Measurements from ENCODE around the gene DIS3L2. TPM values are rescaled to one million over a fixed set of nuclear protein-coding genes. Genes with fewer than 3 reads are reported as not detected.
A peak's percentile ranks its signal among the peaks of the same experiment; 100 is the strongest.

The DIS3L2 gene
- total RNA-seq, 1 experiment from 2014 or later, result 28.5 TPM

DNA sequence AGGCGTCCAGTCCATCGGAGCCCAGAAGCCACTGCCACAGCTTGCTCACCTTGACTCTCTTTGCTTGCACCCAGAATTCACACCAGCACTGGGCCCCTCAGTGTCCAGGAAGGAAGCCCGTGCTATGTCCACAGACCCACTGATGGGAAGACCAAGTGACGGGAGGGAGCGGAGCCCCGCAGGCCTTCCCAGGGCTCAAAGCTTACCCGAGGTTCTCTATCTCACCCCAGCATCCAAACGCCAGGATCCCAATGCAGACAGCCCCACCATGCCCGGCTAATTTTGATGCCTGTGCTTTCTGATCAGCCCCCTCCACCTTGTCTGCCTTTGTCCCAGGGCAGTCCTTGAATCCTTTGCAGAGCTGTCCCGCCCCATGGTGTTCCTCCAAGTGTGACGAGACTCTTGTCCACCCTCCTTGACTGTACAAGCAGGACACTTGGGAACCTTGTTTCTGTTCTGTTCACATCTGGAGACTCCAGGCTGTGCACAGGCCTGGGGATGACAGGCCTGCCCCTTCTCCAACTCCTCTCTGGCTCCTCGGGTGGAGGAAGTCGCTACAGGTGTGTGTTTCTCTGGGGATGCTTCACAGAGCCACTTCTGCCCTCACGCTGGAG lies 47.3 kb upstream of the DIS3L2 start:
- no peaks in the 10 kb centered on the region for H3K27me3 Mint-ChIP-seq (ENCODE audit: low read depth)
- ATAC-seq, result no peak
- DNase-seq (ENCODE audit: low spot score), result no peak
- TF ChIP-seq, protein P1, sequence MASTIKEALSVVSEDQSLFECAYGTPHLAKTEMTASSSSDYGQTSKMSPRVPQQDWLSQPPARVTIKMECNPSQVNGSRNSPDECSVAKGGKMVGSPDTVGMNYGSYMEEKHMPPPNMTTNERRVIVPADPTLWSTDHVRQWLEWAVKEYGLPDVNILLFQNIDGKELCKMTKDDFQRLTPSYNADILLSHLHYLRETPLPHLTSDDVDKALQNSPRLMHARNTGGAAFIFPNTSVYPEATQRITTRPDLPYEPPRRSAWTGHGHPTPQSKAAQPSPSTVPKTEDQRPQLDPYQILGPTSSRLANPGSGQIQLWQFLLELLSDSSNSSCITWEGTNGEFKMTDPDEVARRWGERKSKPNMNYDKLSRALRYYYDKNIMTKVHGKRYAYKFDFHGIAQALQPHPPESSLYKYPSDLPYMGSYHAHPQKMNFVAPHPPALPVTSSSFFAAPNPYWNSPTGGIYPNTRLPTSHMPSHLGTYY (CRISPR knock-in tag; IDR thresholded peaks at IDR 0.05), result no peak
- TF ChIP-seq, protein P2, sequence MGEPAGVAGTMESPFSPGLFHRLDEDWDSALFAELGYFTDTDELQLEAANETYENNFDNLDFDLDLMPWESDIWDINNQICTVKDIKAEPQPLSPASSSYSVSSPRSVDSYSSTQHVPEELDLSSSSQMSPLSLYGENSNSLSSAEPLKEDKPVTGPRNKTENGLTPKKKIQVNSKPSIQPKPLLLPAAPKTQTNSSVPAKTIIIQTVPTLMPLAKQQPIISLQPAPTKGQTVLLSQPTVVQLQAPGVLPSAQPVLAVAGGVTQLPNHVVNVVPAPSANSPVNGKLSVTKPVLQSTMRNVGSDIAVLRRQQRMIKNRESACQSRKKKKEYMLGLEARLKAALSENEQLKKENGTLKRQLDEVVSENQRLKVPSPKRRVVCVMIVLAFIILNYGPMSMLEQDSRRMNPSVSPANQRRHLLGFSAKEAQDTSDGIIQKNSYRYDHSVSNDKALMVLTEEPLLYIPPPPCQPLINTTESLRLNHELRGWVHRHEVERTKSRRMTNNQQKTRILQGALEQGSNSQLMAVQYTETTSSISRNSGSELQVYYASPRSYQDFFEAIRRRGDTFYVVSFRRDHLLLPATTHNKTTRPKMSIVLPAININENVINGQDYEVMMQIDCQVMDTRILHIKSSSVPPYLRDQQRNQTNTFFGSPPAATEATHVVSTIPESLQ (CRISPR knock-in tag; IDR thresholded peaks at IDR 0.05), result no peak
- TF ChIP-seq, protein P3, sequence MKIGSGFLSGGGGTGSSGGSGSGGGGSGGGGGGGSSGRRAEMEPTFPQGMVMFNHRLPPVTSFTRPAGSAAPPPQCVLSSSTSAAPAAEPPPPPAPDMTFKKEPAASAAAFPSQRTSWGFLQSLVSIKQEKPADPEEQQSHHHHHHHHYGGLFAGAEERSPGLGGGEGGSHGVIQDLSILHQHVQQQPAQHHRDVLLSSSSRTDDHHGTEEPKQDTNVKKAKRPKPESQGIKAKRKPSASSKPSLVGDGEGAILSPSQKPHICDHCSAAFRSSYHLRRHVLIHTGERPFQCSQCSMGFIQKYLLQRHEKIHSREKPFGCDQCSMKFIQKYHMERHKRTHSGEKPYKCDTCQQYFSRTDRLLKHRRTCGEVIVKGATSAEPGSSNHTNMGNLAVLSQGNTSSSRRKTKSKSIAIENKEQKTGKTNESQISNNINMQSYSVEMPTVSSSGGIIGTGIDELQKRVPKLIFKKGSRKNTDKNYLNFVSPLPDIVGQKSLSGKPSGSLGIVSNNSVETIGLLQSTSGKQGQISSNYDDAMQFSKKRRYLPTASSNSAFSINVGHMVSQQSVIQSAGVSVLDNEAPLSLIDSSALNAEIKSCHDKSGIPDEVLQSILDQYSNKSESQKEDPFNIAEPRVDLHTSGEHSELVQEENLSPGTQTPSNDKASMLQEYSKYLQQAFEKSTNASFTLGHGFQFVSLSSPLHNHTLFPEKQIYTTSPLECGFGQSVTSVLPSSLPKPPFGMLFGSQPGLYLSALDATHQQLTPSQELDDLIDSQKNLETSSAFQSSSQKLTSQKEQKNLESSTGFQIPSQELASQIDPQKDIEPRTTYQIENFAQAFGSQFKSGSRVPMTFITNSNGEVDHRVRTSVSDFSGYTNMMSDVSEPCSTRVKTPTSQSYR (CRISPR knock-in tag; IDR thresholded peaks at IDR 0.05), result no peak
- TF ChIP-seq TP53 (CRISPR knock-in tag; IDR thresholded peaks at IDR 0.05), result no peak
- peaks cover 12% of the 10 kb centered on the region for H3K4me1 Mint-ChIP-seq
- ChIA-PET CTCF (interaction anchor here (1.0 to 2.3 kb wide), 2 partner anchors 11 to 13 kb away, joined by 3 to 6 read pairs; no protein-coding TSS in a partner anchor), POLR2A (no interaction called here)
- H3K4me3 Mint-ChIP-seq, result no peak overlapping the region
- H3K9me3 Mint-ChIP-seq, result no peaks in the 10 kb centered on the region
- no peak overlapping the region for H3K27ac Mint-ChIP-seq
- H3K36me3 Mint-ChIP-seq, result no peaks in the 10 kb centered on the region

DNA sequence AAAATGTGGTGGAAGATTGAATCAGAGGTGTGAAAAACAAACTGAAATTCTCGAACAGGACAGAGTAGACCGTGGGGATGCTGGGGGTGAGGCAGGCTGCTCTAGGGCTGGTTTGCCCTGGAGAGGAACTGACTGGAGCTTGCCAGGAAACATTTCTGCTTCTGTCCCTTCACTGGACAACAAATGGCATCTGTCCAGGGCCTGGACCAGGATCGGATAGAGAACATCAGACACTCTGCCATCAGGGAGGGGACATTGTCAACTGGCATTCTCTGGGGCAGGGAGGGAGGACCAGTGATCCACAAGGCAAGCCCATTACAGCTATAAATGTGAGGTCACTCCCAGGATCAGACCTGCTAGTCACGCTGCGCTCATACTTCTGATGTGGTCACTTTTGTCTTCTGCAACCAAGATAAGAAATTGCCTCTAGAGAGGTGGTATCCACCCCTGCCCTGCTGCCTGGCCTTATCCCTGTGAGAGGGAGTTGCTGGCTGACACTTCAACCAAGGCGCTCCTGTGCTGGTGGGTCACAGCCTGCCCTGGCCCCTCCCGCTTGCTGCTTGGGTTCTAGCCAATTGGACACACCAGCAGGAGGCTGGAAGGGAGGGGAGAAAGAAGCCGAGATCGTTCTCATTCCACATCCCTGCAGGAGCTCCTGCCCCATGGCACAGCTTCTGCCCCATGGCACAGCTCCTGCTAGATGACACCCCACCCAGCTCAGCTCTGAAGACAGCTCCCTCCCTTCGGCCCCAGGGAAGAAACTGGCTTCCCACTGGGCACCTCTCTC lies 44.0 kb upstream of the DIS3L2 start:
- CTCF ChIA-PET, result interaction anchor here (0.6 to 3.5 kb wide), 9 partner anchors 8 to 527 kb away, joined by 3 to 24 read pairs (median 5); partner anchors contain the start of gene NPPC
- Mint-ChIP-seq H3K4me3 (no peak overlapping the region), H3K27me3 (ENCODE audit: low read depth) (no peaks in the 10 kb centered on the region), H3K4me1 (peaks cover 3% of the 10 kb centered on the region; the same call in 1 of the 2 replicates), H3K27ac (no peak overlapping the region), H3K36me3 (no peaks in the 10 kb centered on the region), H3K9me3 (no peaks in the 10 kb centered on the region)
- DNase-seq (ENCODE audit: low spot score) (no peak), ATAC-seq (peak; percentile 84)
- POLR2A ChIA-PET, result no interaction called here
- TF ChIP-seq, protein P4, sequence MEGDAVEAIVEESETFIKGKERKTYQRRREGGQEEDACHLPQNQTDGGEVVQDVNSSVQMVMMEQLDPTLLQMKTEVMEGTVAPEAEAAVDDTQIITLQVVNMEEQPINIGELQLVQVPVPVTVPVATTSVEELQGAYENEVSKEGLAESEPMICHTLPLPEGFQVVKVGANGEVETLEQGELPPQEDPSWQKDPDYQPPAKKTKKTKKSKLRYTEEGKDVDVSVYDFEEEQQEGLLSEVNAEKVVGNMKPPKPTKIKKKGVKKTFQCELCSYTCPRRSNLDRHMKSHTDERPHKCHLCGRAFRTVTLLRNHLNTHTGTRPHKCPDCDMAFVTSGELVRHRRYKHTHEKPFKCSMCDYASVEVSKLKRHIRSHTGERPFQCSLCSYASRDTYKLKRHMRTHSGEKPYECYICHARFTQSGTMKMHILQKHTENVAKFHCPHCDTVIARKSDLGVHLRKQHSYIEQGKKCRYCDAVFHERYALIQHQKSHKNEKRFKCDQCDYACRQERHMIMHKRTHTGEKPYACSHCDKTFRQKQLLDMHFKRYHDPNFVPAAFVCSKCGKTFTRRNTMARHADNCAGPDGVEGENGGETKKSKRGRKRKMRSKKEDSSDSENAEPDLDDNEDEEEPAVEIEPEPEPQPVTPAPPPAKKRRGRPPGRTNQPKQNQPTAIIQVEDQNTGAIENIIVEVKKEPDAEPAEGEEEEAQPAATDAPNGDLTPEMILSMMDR (IDR thresholded peaks at IDR 0.05), result no peak
- TF ChIP-seq, protein P5, sequence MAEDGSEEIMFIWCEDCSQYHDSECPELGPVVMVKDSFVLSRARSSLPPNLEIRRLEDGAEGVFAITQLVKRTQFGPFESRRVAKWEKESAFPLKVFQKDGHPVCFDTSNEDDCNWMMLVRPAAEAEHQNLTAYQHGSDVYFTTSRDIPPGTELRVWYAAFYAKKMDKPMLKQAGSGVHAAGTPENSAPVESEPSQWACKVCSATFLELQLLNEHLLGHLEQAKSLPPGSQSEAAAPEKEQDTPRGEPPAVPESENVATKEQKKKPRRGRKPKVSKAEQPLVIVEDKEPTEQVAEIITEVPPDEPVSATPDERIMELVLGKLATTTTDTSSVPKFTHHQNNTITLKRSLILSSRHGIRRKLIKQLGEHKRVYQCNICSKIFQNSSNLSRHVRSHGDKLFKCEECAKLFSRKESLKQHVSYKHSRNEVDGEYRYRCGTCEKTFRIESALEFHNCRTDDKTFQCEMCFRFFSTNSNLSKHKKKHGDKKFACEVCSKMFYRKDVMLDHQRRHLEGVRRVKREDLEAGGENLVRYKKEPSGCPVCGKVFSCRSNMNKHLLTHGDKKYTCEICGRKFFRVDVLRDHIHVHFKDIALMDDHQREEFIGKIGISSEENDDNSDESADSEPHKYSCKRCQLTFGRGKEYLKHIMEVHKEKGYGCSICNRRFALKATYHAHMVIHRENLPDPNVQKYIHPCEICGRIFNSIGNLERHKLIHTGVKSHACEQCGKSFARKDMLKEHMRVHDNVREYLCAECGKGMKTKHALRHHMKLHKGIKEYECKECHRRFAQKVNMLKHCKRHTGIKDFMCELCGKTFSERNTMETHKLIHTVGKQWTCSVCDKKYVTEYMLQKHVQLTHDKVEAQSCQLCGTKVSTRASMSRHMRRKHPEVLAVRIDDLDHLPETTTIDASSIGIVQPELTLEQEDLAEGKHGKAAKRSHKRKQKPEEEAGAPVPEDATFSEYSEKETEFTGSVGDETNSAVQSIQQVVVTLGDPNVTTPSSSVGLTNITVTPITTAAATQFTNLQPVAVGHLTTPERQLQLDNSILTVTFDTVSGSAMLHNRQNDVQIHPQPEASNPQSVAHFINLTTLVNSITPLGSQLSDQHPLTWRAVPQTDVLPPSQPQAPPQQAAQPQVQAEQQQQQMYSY (CRISPR knock-in tag; IDR thresholded peaks at IDR 0.05), result no peak
- TF ChIP-seq FOXJ3 (CRISPR knock-in tag; IDR thresholded peaks at IDR 0.05; ENCODE audit: borderline replicate concordance) (no peak), TEAD1 (CRISPR knock-in tag; IDR thresholded peaks at IDR 0.05) (no peak), ZNF317 (CRISPR knock-in tag; IDR thresholded peaks at IDR 0.05; ENCODE audit: borderline replicate concordance, low read depth) (no peak)
- TF ChIP-seq, protein P2 (CRISPR knock-in tag; IDR thresholded peaks at IDR 0.05), result no peak
- TF ChIP-seq, protein P6, sequence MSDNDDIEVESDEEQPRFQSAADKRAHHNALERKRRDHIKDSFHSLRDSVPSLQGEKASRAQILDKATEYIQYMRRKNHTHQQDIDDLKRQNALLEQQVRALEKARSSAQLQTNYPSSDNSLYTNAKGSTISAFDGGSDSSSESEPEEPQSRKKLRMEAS (CRISPR knock-in tag; IDR thresholded peaks at IDR 0.05), result no peak
- TF ChIP-seq, protein P7, sequence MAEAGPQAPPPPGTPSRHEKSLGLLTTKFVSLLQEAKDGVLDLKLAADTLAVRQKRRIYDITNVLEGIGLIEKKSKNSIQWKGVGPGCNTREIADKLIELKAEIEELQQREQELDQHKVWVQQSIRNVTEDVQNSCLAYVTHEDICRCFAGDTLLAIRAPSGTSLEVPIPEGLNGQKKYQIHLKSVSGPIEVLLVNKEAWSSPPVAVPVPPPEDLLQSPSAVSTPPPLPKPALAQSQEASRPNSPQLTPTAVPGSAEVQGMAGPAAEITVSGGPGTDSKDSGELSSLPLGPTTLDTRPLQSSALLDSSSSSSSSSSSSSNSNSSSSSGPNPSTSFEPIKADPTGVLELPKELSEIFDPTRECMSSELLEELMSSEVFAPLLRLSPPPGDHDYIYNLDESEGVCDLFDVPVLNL (CRISPR knock-in tag; IDR thresholded peaks at IDR 0.05; ENCODE audit: borderline replicate concordance, low read depth), result no peak
- TF ChIP-seq, protein P8, sequence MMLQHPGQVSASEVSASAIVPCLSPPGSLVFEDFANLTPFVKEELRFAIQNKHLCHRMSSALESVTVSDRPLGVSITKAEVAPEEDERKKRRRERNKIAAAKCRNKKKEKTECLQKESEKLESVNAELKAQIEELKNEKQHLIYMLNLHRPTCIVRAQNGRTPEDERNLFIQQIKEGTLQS (CRISPR knock-in tag; conservative IDR thresholded peaks at IDR 0.05), result no peak
- TF ChIP-seq, protein P9, sequence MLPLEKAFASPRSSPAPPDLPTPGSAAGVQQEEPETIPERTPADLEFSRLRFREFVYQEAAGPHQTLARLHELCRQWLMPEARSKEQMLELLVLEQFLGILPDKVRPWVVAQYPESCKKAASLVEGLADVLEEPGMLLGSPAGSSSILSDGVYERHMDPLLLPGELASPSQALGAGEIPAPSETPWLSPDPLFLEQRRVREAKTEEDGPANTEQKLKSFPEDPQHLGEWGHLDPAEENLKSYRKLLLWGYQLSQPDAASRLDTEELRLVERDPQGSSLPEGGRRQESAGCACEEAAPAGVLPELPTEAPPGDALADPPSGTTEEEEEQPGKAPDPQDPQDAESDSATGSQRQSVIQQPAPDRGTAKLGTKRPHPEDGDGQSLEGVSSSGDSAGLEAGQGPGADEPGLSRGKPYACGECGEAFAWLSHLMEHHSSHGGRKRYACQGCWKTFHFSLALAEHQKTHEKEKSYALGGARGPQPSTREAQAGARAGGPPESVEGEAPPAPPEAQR (CRISPR knock-in tag; IDR thresholded peaks at IDR 0.05), result no peak

All from WTC11 (cell line).